NCI-H82 (cell line): ENCODE data around the gene RFPL2.
"Not testable (repeated sequence)": the region's sequence is repeated elsewhere in the genome, so short reads cannot be mapped to it uniquely, and the experiment has no call there.

Source experiments
- DNase-seq: peaks from one replicate; lab custom pipeline; 2025; lab: John Stamatoyannopoulos, UW

The RFPL2 gene

GRCh38 chr22:32205974-32206773, 1.3 kb upstream of the RFPL2 start:
- DNase-seq, result peak; percentile 15

- peak; percentile 58 for DNase-seq
Measured at GRCh38 chr22:32204040-32204855, 625 bp downstream of the RFPL2 start.

- DNase-seq, result no peak
Measured at GRCh38 chr22:32203181-32204039, 1.5 kb downstream of the RFPL2 start.

GRCh38 chr22:32202539-32203180, 2.2 kb downstream of the RFPL2 start:
- peak; percentile 38 for DNase-seq

GRCh38 chr22:32202161-32202538, 2.7 kb downstream of the RFPL2 start:
- DNase-seq, result no peak

GRCh38 chr22:32200752-32201151, 4.1 kb downstream of the RFPL2 start:
- DNase-seq, result no peak

- DNase-seq, result no peak
Measured at GRCh38 chr22:32199961-32200360, 4.9 kb downstream of the RFPL2 start.

- DNase-seq, result no peak
Measured at GRCh38 chr22:32199341-32199740, 5.5 kb downstream of the RFPL2 start.

GRCh38 chr22:32197553-32198226, 7.2 kb downstream of the RFPL2 start:
- DNase-seq, result not testable (repeated sequence)

- DNase-seq, result not testable (repeated sequence)
Measured at GRCh38 chr22:32195900-32196299, 9.0 kb downstream of the RFPL2 start.

- DNase-seq, result not testable (repeated sequence)
Measured at GRCh38 chr22:32193346-32193745, 11.5 kb downstream of the RFPL2 start.

- not testable (repeated sequence) for DNase-seq
Measured at GRCh38 chr22:32191021-32191420, 13.9 kb downstream of the RFPL2 start.

- no peak for DNase-seq
Measured at GRCh38 chr22:32185821-32186220, 19.1 kb downstream of the RFPL2 start.

GRCh38 chr22:32183625-32184024, 21.2 kb downstream of the RFPL2 start:
- DNase-seq, result no peak

- no peak for DNase-seq
Measured at GRCh38 chr22:32181043-32181442, 23.8 kb downstream of the RFPL2 start.

- no peak for DNase-seq
Measured at GRCh38 chr22:32177221-32177765, 27.6 kb downstream of the RFPL2 start.

GRCh38 chr22:32175683-32176644, 28.9 kb downstream of the RFPL2 start:
- DNase-seq, result no peak

- DNase-seq, result no peak
Measured at GRCh38 chr22:32175115-32175514, 29.8 kb downstream of the RFPL2 start.

GRCh38 chr22:32165681-32166080, 39.2 kb downstream of the RFPL2 start:
- no peak for DNase-seq
